Vagina (tissue), 2 donors: ENCODE measurements around the gene ADAMTS16. TPM values are rescaled to one million over a fixed set of nuclear protein-coding genes. Genes with fewer than 3 reads are reported as not detected.

Experiments used
- DNase-seq, 2 donors: peaks; one replicate each; pipeline ENCODE4 v3.0.0-alpha.2; 2017; ENCODE audit errors: extremely low spot score in 2 of 2
- H3K27ac ChIP-seq: fragments of 200-600 bp; sonication (generic); one replicate; pipeline ENCODE4 v1.5.1; 2019
- H3K27me3 ChIP-seq: fragments of 200-600 bp; sonication (generic); one replicate; pipeline ENCODE4 v1.5.1; 2019
- H3K36me3 ChIP-seq, 2 donors: fragments of 200-600 bp; sonication (generic); one replicate each; pipeline ENCODE4 v1.5.1; 2017 to 2019
- H3K4me1 ChIP-seq: fragments of 200-600 bp; sonication (generic); one replicate; pipeline ENCODE4 v1.5.1; 2019
- H3K4me3 ChIP-seq, 2 donors: fragments of 200-600 bp; sonication (generic); 1 replicate in 1 of 2; 2 replicates in 1 of 2; pipeline ENCODE4 v1.5.1; 2016 to 2019
- H3K9me3 ChIP-seq: fragments of 200-600 bp; sonication (generic); one replicate; pipeline ENCODE4 v1.5.1; 2019
- POLR2A ChIP-seq, 2 donors: fragments of 450-650 bp; IDR thresholded peaks; one replicate each; pipeline ENCODE4 v1.6.1; 2017; ENCODE audit warnings: antibody characterized with exemption in 2 of 2, mild to moderate bottlenecking in 2 of 2, moderate library complexity in 2 of 2
- POLR2AphosphoS5 ChIP-seq, 2 donors: sonication (generic); formaldehyde crosslinking; IDR thresholded peaks; one replicate each; pipeline ENCODE4 v1.9.0; 2017; ENCODE audit warnings: antibody characterized with exemption in 2 of 2, mild to moderate bottlenecking in 2 of 2, low read depth in 1 of 2; ENCODE audit not compliant: insufficient read depth in 1 of 2
- intact Hi-C: fragments of 100-400 bp; cut with DNase I; formaldehyde crosslinking; loops from one replicate; pipeline ENCODE4 v1.15.1; 2023
- total RNA-seq: library from RNA; depleted of rRNA; stranded (reverse); fragments of >200 nt; gene quantifications from one replicate; pipeline ENCODE4 v1.2.3, GENCODE V29; 2016
- TF ChIP-seq, protein P1 (sequence below), 3 experiments: fragments of 450-650 bp in 2 of 3; fragments of 200-600 bp in 1 of 3; sonication (generic) in 1 of 3; IDR thresholded peaks; one replicate each; pipeline ENCODE4 v1.5.1; 2017 to 2019; ENCODE audit warnings: antibody characterized with exemption in 3 of 3, mild to moderate bottlenecking in 2 of 3, moderate library complexity in 2 of 3

The ADAMTS16 gene
- total RNA-seq, 1 donor from 2014 or later: 0.49 TPM

DNA sequence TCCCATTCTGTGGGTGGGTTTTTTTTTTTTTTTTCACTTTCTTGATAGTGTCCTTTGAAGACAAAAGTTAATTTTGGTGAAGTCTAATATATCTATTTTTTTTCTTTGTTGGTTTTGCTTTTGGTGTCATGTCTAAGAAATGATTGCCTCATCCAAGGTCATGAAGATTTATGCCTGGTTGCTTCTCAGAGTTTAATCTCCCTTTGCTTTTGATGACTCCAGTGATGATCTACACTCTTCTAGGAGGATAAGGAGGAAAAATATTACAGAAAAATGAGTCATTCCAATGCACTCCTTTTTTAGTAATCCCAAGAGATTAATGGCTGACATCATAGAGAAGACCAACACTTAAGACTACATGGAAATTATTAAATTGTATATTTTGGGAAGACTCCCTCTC, 202.7 kb downstream of the ADAMTS16 start:
- no peak for DNase-seq
- Histone ChIP-seq H3K36me3 (no peaks in the 10 kb centered on the region), H3K27me3 (no peaks in the 10 kb centered on the region), H3K4me1 (peaks cover 7% of the 10 kb centered on the region), H3K4me3 (no peak overlapping the region), H3K27ac (no peak overlapping the region), H3K9me3 (no peaks in the 10 kb centered on the region)
- intact Hi-C loops: no loop called here
- peak in 1 of 2 donors; percentile 27 for TF ChIP-seq POLR2AphosphoS5 (IDR thresholded peaks at IDR 0.05; ENCODE audit: insufficient read depth in 1 of 2, low read depth in 1 of 2)
- TF ChIP-seq POLR2A (IDR thresholded peaks at IDR 0.05): no peak

DNA sequence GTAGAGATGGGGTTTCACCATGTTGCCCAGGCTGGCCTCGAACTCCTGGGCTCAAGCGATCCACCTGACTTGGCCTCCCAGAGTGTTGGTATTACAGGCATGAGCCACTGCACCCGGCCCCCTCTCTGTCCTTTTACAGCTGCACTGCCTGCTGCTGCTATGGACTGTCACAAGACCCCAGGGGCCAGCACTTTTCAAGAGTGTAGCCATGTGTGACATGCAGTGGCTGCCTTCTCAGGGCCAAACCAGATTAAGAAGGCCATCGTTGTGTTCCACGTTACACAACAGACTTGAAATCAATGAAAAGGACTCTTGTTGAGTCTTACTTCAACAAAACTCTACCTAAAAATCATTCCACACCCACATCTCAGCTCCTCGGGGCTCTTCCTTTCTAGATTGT, 203.4 kb downstream of the ADAMTS16 start:
- Histone ChIP-seq H3K27ac (no peak overlapping the region), H3K4me1 (peaks cover 7% of the 10 kb centered on the region), H3K27me3 (no peaks in the 10 kb centered on the region), H3K9me3 (no peaks in the 10 kb centered on the region), H3K36me3 (no peaks in the 10 kb centered on the region), H3K4me3 (no peak overlapping the region)
- intact Hi-C loops: no loop called here
- DNase-seq: no peak
- TF ChIP-seq, protein P1, sequence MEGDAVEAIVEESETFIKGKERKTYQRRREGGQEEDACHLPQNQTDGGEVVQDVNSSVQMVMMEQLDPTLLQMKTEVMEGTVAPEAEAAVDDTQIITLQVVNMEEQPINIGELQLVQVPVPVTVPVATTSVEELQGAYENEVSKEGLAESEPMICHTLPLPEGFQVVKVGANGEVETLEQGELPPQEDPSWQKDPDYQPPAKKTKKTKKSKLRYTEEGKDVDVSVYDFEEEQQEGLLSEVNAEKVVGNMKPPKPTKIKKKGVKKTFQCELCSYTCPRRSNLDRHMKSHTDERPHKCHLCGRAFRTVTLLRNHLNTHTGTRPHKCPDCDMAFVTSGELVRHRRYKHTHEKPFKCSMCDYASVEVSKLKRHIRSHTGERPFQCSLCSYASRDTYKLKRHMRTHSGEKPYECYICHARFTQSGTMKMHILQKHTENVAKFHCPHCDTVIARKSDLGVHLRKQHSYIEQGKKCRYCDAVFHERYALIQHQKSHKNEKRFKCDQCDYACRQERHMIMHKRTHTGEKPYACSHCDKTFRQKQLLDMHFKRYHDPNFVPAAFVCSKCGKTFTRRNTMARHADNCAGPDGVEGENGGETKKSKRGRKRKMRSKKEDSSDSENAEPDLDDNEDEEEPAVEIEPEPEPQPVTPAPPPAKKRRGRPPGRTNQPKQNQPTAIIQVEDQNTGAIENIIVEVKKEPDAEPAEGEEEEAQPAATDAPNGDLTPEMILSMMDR (IDR thresholded peaks at IDR 0.05): no peak
- no peak for TF ChIP-seq POLR2A (IDR thresholded peaks at IDR 0.05)

DNA sequence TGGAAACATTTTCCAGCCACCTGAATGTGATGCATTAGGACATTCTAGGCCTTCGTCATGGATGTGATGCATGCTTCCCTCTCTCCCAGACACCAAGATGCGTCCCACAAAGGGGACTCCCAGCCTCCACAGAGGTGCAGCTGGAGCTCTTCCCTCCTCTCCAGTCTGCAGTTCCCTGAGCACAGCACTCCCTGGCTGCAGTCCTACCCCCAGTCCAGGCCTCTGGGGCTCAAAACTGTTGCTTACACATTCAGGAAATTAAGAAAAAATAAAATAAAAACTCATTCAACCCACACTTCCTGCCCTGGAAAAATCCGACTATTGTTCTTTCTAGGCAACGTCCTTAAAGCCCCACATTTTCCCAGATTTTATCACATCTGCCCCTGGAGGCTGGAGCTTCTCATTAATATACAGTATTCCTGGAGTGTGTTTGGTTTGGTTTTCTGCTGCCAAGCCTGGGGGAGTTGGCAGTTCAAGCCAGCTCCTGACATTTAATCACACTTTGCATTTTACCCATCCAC, 204.0 kb downstream of the ADAMTS16 start:
- Histone ChIP-seq H3K4me3 (no peak overlapping the region), H3K27ac (no peak overlapping the region), H3K9me3 (no peaks in the 10 kb centered on the region), H3K4me1 (peaks cover 7% of the 10 kb centered on the region), H3K36me3 (no peaks in the 10 kb centered on the region), H3K27me3 (no peaks in the 10 kb centered on the region)
- DNase-seq: no peak
- TF ChIP-seq POLR2A (IDR thresholded peaks at IDR 0.05): no peak
- TF ChIP-seq, protein P1 (IDR thresholded peaks at IDR 0.05): no peak
- no peak for TF ChIP-seq POLR2AphosphoS5 (IDR thresholded peaks at IDR 0.05; ENCODE audit: insufficient read depth in 1 of 2, low read depth in 1 of 2)
- intact Hi-C loops: no loop called here

DNA sequence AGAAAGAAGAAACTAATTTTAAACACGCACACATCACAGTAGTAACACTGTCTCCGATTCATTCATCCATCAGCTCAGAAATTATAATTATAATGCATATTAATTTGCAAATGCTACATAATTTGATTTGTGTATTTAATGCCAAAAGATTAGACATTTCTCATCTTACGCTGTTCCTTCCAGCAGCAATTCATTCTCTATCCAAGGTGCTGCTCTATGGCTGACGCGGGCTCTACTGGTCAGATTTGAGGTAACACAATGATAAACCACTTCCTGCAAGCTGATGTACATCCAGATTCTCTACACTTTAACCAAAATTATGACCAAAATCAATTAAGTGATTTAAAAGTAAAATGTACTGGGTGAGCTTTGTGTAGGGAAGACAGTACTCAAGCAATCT, 204.5 kb downstream of the ADAMTS16 start:
- Histone ChIP-seq H3K4me3 (no peak overlapping the region), H3K9me3 (no peaks in the 10 kb centered on the region), H3K27me3 (no peaks in the 10 kb centered on the region), H3K4me1 (peaks cover 6% of the 10 kb centered on the region), H3K27ac (no peak overlapping the region), H3K36me3 (no peaks in the 10 kb centered on the region)
- intact Hi-C loops: no loop called here
- TF ChIP-seq, protein P1 (IDR thresholded peaks at IDR 0.05): no peak
- TF ChIP-seq POLR2A (IDR thresholded peaks at IDR 0.05) (no peak), POLR2AphosphoS5 (IDR thresholded peaks at IDR 0.05; ENCODE audit: insufficient read depth in 1 of 2, low read depth in 1 of 2) (no peak)
- DNase-seq: no peak

DNA sequence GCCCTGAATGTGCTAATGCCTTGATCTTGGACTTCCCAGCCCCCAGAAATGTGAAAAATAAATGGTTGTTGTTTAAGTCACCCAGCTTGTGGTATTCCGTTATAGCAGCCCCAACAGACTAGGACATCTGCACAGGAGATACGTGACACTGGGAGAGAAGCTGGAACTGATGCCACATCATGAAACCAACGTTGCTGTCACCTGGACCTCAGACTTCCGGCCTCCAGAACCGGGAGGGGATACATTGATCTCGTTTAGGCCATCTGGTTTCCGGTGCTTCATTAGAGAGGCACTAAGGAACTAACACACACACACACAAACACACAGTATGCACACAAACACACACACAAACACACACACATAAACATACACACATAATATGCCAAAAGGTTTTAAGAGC, 207.3 kb downstream of the ADAMTS16 start:
- intact Hi-C loops: no loop called here
- Histone ChIP-seq H3K4me3 (no peak overlapping the region), H3K4me1 (no peaks in the 10 kb centered on the region), H3K36me3 (no peaks in the 10 kb centered on the region), H3K9me3 (no peaks in the 10 kb centered on the region), H3K27ac (no peak overlapping the region), H3K27me3 (no peaks in the 10 kb centered on the region)
- TF ChIP-seq, protein P1 (IDR thresholded peaks at IDR 0.05): no peak
- TF ChIP-seq POLR2AphosphoS5 (IDR thresholded peaks at IDR 0.05; ENCODE audit: insufficient read depth in 1 of 2, low read depth in 1 of 2) (no peak), POLR2A (IDR thresholded peaks at IDR 0.05) (no peak)
- no peak for DNase-seq
